Peyer's patch (tissue), 4 donors: ENCODE data around the gene COPG1. TPM values are rescaled to one million over a fixed set of nuclear protein-coding genes. Genes with fewer than 3 reads are reported as not detected.
A peak's percentile ranks its signal among the peaks of the same experiment; 100 is the strongest.

ENCODE experiments used
- DNase-seq, 3 donors: peaks; one replicate each; pipeline ENCODE4 v3.0.0-alpha.2; 2017 to 2019
- H3K27ac ChIP-seq, 4 donors: fragments of 200-600 bp; sonication (generic); one replicate each; pipeline ENCODE4 v1.5.1; 2016 to 2019
- H3K27me3 ChIP-seq, 2 donors: fragments of 200-600 bp; sonication (generic); one replicate each; pipeline ENCODE4 v1.5.1; 2019
- H3K36me3 ChIP-seq, 3 donors: fragments of 200-600 bp; sonication (generic); one replicate each; pipeline ENCODE4 v1.5.1; 2016 to 2019
- H3K4me1 ChIP-seq, 4 donors: fragments of 200-600 bp; sonication (generic); one replicate each; pipeline ENCODE4 v1.5.1; 2016 to 2019
- H3K4me3 ChIP-seq, 4 donors: fragments of 200-600 bp; sonication (generic); 1 replicate in 3 of 4; 2 replicates in 1 of 4; pipeline ENCODE4 v1.5.1; 2016 to 2019; ENCODE audit warnings: mild to moderate bottlenecking in 1 of 4
- H3K9me3 ChIP-seq, 4 donors: fragments of 200-600 bp; sonication (generic); one replicate each; pipeline ENCODE4 v1.5.1; 2016 to 2019; ENCODE audit warnings: mild to moderate bottlenecking in 1 of 4
- CTCF ChIP-seq, 6 experiments: fragments of 450-650 bp in 4 of 6; fragments of 200-600 bp in 2 of 6; sonication (generic) in 1 of 6; IDR thresholded peaks; one replicate each; pipeline ENCODE4 v1.5.1; 2017 to 2019; ENCODE audit warnings: antibody characterized with exemption in 6 of 6, mild to moderate bottlenecking in 3 of 6, moderate library complexity in 1 of 6
- POLR2A ChIP-seq, 2 donors: fragments of 450-650 bp; IDR thresholded peaks; one replicate each; pipeline ENCODE4 v1.5.1; 2017; ENCODE audit warnings: antibody characterized with exemption in 2 of 2, mild to moderate bottlenecking in 2 of 2, moderate library complexity in 2 of 2
- total RNA-seq, 4 donors: library from RNA; depleted of rRNA; stranded (reverse); fragments of >200 nt; gene quantifications; one replicate each; pipeline ENCODE4 v1.1.0, GENCODE V29; 2016

Gene COPG1
- total RNA-seq, 4 donors from 2014 or later, result 120 to 220 (median 176) TPM

DNA sequence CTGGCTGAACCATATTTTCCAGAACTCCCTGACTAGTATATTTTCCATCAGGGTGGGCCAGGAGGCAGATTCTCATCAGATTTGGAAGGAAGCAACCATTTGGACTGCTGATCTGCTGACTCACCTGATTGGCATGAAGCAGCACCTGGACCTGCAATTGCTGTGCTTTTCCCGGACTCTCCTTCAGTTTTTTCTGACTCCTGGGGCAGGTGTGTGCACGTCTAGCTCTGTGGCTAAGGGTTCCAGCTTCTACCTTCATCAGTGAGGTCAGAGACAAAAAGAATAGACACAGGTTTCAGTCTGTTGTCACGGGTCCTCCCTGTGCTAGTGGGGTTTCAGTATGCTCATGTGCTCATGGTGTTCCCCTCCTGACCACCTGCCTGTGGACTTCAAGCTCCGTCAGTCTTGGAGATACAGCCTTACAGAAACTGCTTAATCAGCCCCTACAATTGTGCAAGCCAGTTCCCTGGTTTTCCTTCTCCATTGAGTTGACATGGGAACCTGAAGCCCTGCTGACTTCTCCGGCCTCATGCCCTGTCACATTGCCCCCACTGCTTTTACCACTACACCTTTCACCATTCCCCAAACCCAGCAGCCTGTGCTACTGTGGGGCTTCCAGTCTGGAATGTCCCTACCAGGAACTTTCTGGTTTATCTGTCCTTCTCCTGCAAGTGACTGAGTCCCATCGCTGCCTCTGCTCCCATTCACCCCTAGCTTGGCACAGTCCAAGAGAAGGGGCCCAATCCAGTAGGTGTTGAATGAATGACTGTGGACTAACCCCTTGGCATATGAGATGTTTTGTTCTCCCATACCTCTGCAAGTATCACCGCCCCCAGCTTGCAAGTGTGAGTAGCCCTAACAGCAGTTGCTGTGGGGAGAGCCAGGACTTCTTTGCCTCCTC is 61.0 kb downstream of the COPG1 start:
- TF ChIP-seq CTCF (IDR thresholded peaks at IDR 0.05) (no peak), POLR2A (IDR thresholded peaks at IDR 0.05) (no peak)
- DNase-seq, result no peak
- H3K27ac ChIP-seq, result peak overlapping the region in 2 of 4 donors; percentile 35 to 62
- no peaks in the 10 kb centered on the region for H3K27me3 ChIP-seq
- peaks cover 0 to 15% (median 12%) of the 10 kb centered on the region in 4 donors for H3K4me1 ChIP-seq
- no peak overlapping the region for H3K4me3 ChIP-seq
- H3K36me3 ChIP-seq, result peaks cover 0 to 3% (median 0%) of the 10 kb centered on the region in 3 donors
- H3K9me3 ChIP-seq, result no peaks in the 10 kb centered on the region

GRCh38 chr3:129311054-129311902 is 61.9 kb downstream of the COPG1 start:
- Histone ChIP-seq H3K27me3 (no peaks in the 10 kb centered on the region), H3K9me3 (no peaks in the 10 kb centered on the region), H3K27ac (peak overlapping the region in 2 of 4 donors; percentile 35 to 62), H3K4me3 (no peak overlapping the region), H3K4me1 (peaks cover 0 to 15% (median 10%) of the 10 kb centered on the region in 4 donors), H3K36me3 (no peaks in the 10 kb centered on the region)
- TF ChIP-seq CTCF (IDR thresholded peaks at IDR 0.05) (no peak), POLR2A (IDR thresholded peaks at IDR 0.05) (peak in 1 of 2 donors; percentile 11)
- no peak for DNase-seq

GRCh38 chr3:129312021-129312639 is 62.7 kb downstream of the COPG1 start:
- no peak for TF ChIP-seq CTCF (IDR thresholded peaks at IDR 0.05)
- TF ChIP-seq POLR2A (IDR thresholded peaks at IDR 0.05), result peak; percentile 12 to 19
- H3K4me1 ChIP-seq, result peaks cover 3 to 21% (median 13%) of the 10 kb centered on the region in 4 donors
- peak in 1 of 3 donors; percentile 74 for DNase-seq
- no peak overlapping the region for H3K4me3 ChIP-seq
- H3K27ac ChIP-seq, result peak overlapping the region in 2 of 4 donors; percentile 89 to 90
- no peaks in the 10 kb centered on the region for H3K36me3 ChIP-seq
- H3K27me3 ChIP-seq, result no peaks in the 10 kb centered on the region
- H3K9me3 ChIP-seq, result no peaks in the 10 kb centered on the region

DNA sequence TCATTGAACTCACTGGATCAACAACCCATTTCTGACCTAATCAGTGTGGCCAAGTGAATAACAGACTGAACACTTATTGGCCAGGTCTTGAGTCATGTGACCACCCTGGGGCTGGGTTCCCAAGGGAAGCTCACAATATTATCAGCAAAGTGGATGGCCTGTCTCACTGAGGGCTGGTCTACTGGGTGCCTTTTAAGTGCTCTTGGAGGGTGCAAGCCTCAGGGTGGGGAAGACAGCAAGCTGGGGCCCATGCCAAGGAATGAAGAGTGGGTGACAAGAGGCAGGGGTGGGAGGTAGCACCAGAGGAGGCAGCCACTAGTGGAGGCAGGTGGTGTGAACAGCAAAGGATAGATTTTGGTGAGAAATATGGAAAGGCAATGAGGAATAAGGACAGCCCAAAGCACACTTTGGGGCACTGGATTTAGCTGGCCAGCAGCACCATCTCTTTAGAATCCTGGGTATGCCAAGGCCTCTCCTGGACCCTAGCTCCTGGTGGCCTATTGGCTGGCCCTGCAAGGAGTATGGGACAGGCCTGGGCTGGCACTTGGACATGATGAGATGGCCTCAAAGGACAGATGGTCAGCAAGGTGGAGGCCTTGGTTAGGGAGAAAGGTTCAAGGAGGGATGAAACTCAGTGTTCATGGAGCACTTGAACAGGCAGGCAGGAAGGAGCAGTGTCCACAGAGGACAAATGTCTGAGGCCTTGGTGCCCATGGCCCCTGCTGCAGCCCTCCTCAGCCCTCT is 63.4 kb downstream of the COPG1 start:
- TF ChIP-seq POLR2A (IDR thresholded peaks at IDR 0.05) (no peak), CTCF (IDR thresholded peaks at IDR 0.05) (no peak)
- Histone ChIP-seq H3K27ac (peak overlapping the region; percentile 78 to 90 (median 88)), H3K36me3 (no peaks in the 10 kb centered on the region), H3K4me3 (no peak overlapping the region), H3K9me3 (no peaks in the 10 kb centered on the region), H3K4me1 (peaks cover 3 to 24% (median 15%) of the 10 kb centered on the region in 4 donors), H3K27me3 (no peaks in the 10 kb centered on the region)
- no peak for DNase-seq

DNA sequence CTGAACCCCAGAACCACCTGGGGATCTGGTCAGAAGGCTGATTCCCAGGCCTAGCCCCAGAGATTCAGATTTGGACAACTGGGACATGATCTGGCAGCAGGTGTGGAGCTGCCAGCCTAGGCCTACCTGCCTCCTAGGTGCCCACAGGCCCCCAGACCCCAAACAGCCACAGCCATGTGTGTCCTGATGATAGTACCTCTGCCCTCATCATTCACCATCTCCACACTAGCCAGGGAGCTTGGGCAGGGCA is 63.9 kb downstream of the COPG1 start:
- H3K4me3 ChIP-seq, result no peak overlapping the region
- no peak for DNase-seq
- no peaks in the 10 kb centered on the region for H3K27me3 ChIP-seq
- H3K36me3 ChIP-seq, result no peaks in the 10 kb centered on the region
- H3K9me3 ChIP-seq, result no peaks in the 10 kb centered on the region
- TF ChIP-seq POLR2A (IDR thresholded peaks at IDR 0.05), result peak in 1 of 2 donors; percentile 26
- TF ChIP-seq CTCF (IDR thresholded peaks at IDR 0.05), result no peak
- H3K4me1 ChIP-seq, result peaks cover 3 to 24% (median 15%) of the 10 kb centered on the region in 4 donors
- H3K27ac ChIP-seq, result peak overlapping the region; percentile 78 to 90 (median 88)
